ENCODE data around the gene TOLLIP.

DNA sequence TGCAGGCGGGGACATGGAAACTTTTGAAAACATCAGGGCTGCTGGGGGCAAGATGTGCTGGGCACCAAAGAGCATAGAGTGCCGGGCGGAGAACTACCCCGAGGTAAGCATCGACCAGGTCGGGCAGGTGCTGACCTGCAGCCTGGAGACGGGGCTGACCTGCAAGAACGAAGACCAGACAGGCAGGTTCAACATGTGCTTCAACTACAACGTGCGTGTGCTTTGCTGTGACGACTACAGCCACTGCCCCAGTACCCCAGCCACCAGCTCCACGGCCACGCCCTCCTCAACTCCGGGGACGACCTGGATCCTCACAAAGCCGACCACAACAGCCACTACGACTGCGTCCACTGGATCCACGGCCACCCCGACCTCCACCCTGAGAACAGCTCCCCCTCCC lies 67.1 kb downstream of the TOLLIP start:
- TF ChIP-seq, protein P1, sequence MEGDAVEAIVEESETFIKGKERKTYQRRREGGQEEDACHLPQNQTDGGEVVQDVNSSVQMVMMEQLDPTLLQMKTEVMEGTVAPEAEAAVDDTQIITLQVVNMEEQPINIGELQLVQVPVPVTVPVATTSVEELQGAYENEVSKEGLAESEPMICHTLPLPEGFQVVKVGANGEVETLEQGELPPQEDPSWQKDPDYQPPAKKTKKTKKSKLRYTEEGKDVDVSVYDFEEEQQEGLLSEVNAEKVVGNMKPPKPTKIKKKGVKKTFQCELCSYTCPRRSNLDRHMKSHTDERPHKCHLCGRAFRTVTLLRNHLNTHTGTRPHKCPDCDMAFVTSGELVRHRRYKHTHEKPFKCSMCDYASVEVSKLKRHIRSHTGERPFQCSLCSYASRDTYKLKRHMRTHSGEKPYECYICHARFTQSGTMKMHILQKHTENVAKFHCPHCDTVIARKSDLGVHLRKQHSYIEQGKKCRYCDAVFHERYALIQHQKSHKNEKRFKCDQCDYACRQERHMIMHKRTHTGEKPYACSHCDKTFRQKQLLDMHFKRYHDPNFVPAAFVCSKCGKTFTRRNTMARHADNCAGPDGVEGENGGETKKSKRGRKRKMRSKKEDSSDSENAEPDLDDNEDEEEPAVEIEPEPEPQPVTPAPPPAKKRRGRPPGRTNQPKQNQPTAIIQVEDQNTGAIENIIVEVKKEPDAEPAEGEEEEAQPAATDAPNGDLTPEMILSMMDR (IDR thresholded peaks at IDR 0.05; ENCODE audit: low read depth, low read length, poor library complexity, severe bottlenecking): no peak
- TF ChIP-seq EZH2phosphoT487 (IDR thresholded peaks at IDR 0.05; ENCODE audit: borderline replicate concordance, low read length): no peak

All from DOHH2 (cell line).